ENCODE data around the gene ADNP. TPM values are rescaled to one million over a fixed set of nuclear protein-coding genes. Genes with fewer than 3 reads are reported as not detected.

Gene ADNP
- total RNA-seq, 1 donor from 2014 or later, result 22.5 TPM

- DNase-seq (ENCODE audit: low read depth), result no peak
Measured at GRCh38 chr20:50850721-50851286, 80.4 kb downstream of the ADNP start.

GRCh38 chr20:50848846-50849673 is 82.2 kb downstream of the ADNP start:
- no peak for DNase-seq (ENCODE audit: low read depth)

- DNase-seq (ENCODE audit: low read depth), result no peak
Measured at GRCh38 chr20:50848341-50848808, 82.9 kb downstream of the ADNP start.

- DNase-seq (ENCODE audit: low read depth), result no peak
Measured at GRCh38 chr20:50845566-50846215, 85.5 kb downstream of the ADNP start.

- no peak for DNase-seq (ENCODE audit: low read depth)
Measured at GRCh38 chr20:50844430-50845100, 86.7 kb downstream of the ADNP start.

- no peak for DNase-seq (ENCODE audit: low read depth)
Measured at GRCh38 chr20:50843331-50844276, 87.6 kb downstream of the ADNP start.

GRCh38 chr20:50842821-50843220 is 88.4 kb downstream of the ADNP start:
- DNase-seq (ENCODE audit: low read depth), result no peak

Other genes starting within 250 kb of the ADNP start
- 0.16 and 0.47 TPM in 2 replicates for gene RIPOR3, start 239.9 kb downstream of the ADNP start, total RNA-seq
- gene PARD6B, start 199.9 kb downstream of the ADNP start, total RNA-seq, result 0.19 and 0.47 TPM in 2 replicates
- gene BCAS4, start 136.4 kb downstream of the ADNP start, total RNA-seq, result 4.1 and 5.6 TPM in 2 replicates
- gene DPM1, start 27.1 kb upstream of the ADNP start, total RNA-seq, result 64.1 and 80.0 TPM in 2 replicates
- 7.9 and 8.3 TPM in 2 replicates for gene MOCS3, start 27.4 kb upstream of the ADNP start, total RNA-seq
- gene KCNG1, start 91.7 kb upstream of the ADNP start, total RNA-seq, result 0.42 and 0.48 TPM in 2 replicates